OCI-LY7 (cell line): ENCODE results near the gene MAP3K21. TPM values are rescaled to one million over a fixed set of nuclear protein-coding genes. Genes with fewer than 3 reads are reported as not detected.

Source experiments
- BruUV-seq: library from RNA; stranded (reverse); fragments of 400-500 nt; replicated peaks from 2 replicates; lab custom pipeline; 2021; lab: Mats Ljungman, UMichigan
- CTCF ChIA-PET: fragments of 300-600 bp; sonication (Branson Sonifier 250); formaldehyde crosslinking; loops from one replicate; lab custom pipeline; 2022; ENCODE audit warnings: antibody characterized with exemption; ENCODE audit not compliant: unreplicated experiment; lab: Charles Lee
- POLR2A ChIA-PET: fragments of 300-600 bp; sonication (Branson Sonifier 250); formaldehyde crosslinking; loops from one replicate; lab custom pipeline; 2022; ENCODE audit warnings: antibody characterized with exemption; lab: Charles Lee
- DNase-seq: peaks from one replicate; pipeline ENCODE4 v3.0.0-alpha.2; 2015; ENCODE audit warnings: low spot score
- H2AFZ ChIP-seq: fragments of 200-600 bp; sonication (generic), shearing (Covaris generic); 2 replicates; pipeline ENCODE4 v1.6.1; 2014; ENCODE audit warnings: mild to moderate bottlenecking, antibody characterized with exemption, low read length, moderate library complexity
- H3K27ac ChIP-seq: fragments of 200-600 bp; sonication (generic); 2 replicates; pipeline ENCODE4 v1.5.1; 2014; ENCODE audit warnings: mixed run types, low read depth, mild to moderate bottlenecking, moderate library complexity, low read length, inconsistent platforms; ENCODE audit not compliant: poor library complexity, severe bottlenecking
- H3K36me3 ChIP-seq: fragments of 200-600 bp; sonication (generic); 2 replicates; pipeline ENCODE4 v1.6.1; 2014; ENCODE audit warnings: mild to moderate bottlenecking, antibody characterized with exemption, low read length, moderate library complexity, mixed read lengths; ENCODE audit not compliant: insufficient read depth
- H3K4me1 ChIP-seq: fragments of 200-600 bp; sonication (generic); 2 replicates; pipeline ENCODE4 v1.5.1; 2014; ENCODE audit warnings: mild to moderate bottlenecking, low read length; ENCODE audit not compliant: insufficient read depth, poor library complexity, severe bottlenecking
- H3K4me2 ChIP-seq: fragments of 200-600 bp; sonication (generic); 2 replicates; pipeline ENCODE4 v1.6.1; 2014; ENCODE audit warnings: mild to moderate bottlenecking, low read length
- H3K4me3 ChIP-seq: fragments of 200-600 bp; sonication (generic); 2 replicates; pipeline ENCODE4 v1.5.1; 2014; ENCODE audit warnings: mild to moderate bottlenecking, low read depth, low read length; ENCODE audit not compliant: poor library complexity, severe bottlenecking
- H3K79me2 ChIP-seq: fragments of 200-600 bp; sonication (generic); 2 replicates; pipeline ENCODE4 v1.6.1; 2016; ENCODE audit warnings: low read depth, mild to moderate bottlenecking, low read length, moderate library complexity, mixed read lengths; ENCODE audit not compliant: insufficient read depth
- H3K9me2 ChIP-seq: fragments of 200-600 bp; sonication (generic); 2 replicates; pipeline ENCODE4 v1.6.1; 2016; ENCODE audit warnings: mild to moderate bottlenecking, low read length, mixed read lengths; ENCODE audit not compliant: insufficient read depth
- H3K9me3 ChIP-seq: fragments of 200-600 bp; sonication (generic); 2 replicates; pipeline ENCODE4 v1.6.1; 2014; ENCODE audit warnings: mild to moderate bottlenecking, mixed run types, low read length, mixed read lengths
- H4K20me1 ChIP-seq: fragments of 200-600 bp; sonication (generic); 2 replicates; pipeline ENCODE4 v1.6.1; 2014; ENCODE audit warnings: mild to moderate bottlenecking, antibody characterized with exemption, low read length, moderate library complexity, mixed read lengths; ENCODE audit not compliant: insufficient read depth
- EZH2phosphoT487 ChIP-seq: fragments of 200-600 bp; sonication (generic); IDR thresholded peaks from 2 replicates; pipeline ENCODE4 v1.6.1; 2018; ENCODE audit warnings: low read depth, borderline replicate concordance, mild to moderate bottlenecking, mixed run types, antibody characterized with exemption, low read length, moderate library complexity, mixed read lengths
- intact Hi-C: fragments of 100-400 bp; cut with micrococcal nuclease; formaldehyde crosslinking; loops from one replicate; pipeline ENCODE4 v1.10.0; 2022; ENCODE audit not compliant: unreplicated experiment
- total RNA-seq, 2 experiments: library from RNA; depleted of rRNA in 1 of 2; stranded (reverse); fragments of >200 nt in 1 of 2; shearing (Covaris generic) in 1 of 2; gene quantifications; 2 replicates each; pipeline ENCODE4 v1.2.3, GENCODE V29; 2014 to 2022
- TF ChIP-seq, protein P1 (sequence below): fragments of 200-600 bp; sonication (generic); conservative IDR thresholded peaks from 2 replicates; pipeline ENCODE4 v1.5.1; 2014; ENCODE audit warnings: mild to moderate bottlenecking, antibody characterized with exemption, low read length, moderate library complexity, mixed read lengths

Gene MAP3K21
- total RNA-seq, 2 experiments from 2014 or later: 1.3 to 1.8 TPM

DNA sequence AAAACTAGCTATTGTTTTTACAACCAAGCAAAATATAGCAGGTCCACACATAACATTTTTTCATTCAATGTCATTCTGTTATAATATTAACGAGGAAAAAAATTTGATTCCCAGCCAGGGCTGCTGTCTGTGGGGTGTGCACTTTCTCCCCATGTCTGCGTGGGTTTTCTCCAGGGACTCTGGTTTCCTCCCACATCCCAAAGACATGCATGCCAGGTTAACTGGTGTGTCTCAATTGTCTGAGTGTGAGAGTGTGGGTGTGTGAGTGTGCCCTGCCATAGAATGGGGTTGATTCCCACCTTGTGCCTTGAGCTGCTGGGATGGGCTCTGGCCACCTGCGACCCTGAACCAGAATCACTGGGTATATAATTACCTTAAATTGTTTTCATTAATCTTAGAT is 60.1 kb downstream of the MAP3K21 start:
- H2AFZ ChIP-seq: no peak overlapping the region
- TF ChIP-seq, protein P1, sequence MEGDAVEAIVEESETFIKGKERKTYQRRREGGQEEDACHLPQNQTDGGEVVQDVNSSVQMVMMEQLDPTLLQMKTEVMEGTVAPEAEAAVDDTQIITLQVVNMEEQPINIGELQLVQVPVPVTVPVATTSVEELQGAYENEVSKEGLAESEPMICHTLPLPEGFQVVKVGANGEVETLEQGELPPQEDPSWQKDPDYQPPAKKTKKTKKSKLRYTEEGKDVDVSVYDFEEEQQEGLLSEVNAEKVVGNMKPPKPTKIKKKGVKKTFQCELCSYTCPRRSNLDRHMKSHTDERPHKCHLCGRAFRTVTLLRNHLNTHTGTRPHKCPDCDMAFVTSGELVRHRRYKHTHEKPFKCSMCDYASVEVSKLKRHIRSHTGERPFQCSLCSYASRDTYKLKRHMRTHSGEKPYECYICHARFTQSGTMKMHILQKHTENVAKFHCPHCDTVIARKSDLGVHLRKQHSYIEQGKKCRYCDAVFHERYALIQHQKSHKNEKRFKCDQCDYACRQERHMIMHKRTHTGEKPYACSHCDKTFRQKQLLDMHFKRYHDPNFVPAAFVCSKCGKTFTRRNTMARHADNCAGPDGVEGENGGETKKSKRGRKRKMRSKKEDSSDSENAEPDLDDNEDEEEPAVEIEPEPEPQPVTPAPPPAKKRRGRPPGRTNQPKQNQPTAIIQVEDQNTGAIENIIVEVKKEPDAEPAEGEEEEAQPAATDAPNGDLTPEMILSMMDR: no peak
- no peaks in the 10 kb centered on the region for H3K36me3 ChIP-seq
- DNase-seq: no peak
- H3K4me1 ChIP-seq: no peaks in the 10 kb centered on the region
- no peaks in the 10 kb centered on the region for H4K20me1 ChIP-seq
- no peak overlapping the region for H3K4me3 ChIP-seq
- intact Hi-C loops: no loop called here
- CTCF ChIA-PET: no interaction called here
- H3K4me2 ChIP-seq: no peak overlapping the region
- H3K27ac ChIP-seq: no peak overlapping the region
- H3K79me2 ChIP-seq: no peaks in the 10 kb centered on the region
- no TSS peak for BruUV-seq
- H3K9me2 ChIP-seq: no peaks in the 10 kb centered on the region
- POLR2A ChIA-PET: no interaction called here
- no peaks in the 10 kb centered on the region for H3K9me3 ChIP-seq

DNA sequence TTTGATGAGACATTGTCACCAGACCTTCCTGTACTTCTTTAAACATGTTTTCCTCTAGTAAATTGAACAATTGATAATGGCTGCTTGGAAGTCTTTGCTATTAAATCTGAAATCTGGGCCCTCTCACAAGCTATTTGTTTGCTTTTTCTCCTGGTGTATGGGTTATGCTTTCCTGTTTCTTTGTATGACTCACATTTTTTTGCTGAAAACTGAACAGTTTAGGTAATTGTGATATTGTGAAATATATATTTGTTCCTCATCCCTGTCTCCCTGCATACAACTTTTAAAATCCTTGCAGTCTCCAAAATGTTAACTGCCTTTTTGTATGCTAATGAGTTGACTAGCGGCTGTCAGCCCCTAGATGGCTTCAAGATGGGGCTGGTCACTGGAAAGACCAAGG is 61.6 kb downstream of the MAP3K21 start:
- H3K4me3 ChIP-seq: no peak overlapping the region
- no peaks in the 10 kb centered on the region for H4K20me1 ChIP-seq
- H3K27ac ChIP-seq: no peak overlapping the region
- no peak for DNase-seq
- H3K9me3 ChIP-seq: no peaks in the 10 kb centered on the region
- no peaks in the 10 kb centered on the region for H3K36me3 ChIP-seq
- no peaks in the 10 kb centered on the region for H3K4me1 ChIP-seq
- H3K9me2 ChIP-seq: no peaks in the 10 kb centered on the region
- H3K79me2 ChIP-seq: no peaks in the 10 kb centered on the region
- ChIA-PET POLR2A (interaction anchor here (0.6 to 0.8 kb wide), 2 partner anchors 17 to 38 kb away, joined by 3 to 4 read pairs; no protein-coding TSS in a partner anchor), CTCF (no interaction called here)
- TF ChIP-seq, protein P1: no peak
- H3K4me2 ChIP-seq: no peak overlapping the region
- no TSS peak for BruUV-seq
- no peak overlapping the region for H2AFZ ChIP-seq
- intact Hi-C loops: no loop called here

DNA sequence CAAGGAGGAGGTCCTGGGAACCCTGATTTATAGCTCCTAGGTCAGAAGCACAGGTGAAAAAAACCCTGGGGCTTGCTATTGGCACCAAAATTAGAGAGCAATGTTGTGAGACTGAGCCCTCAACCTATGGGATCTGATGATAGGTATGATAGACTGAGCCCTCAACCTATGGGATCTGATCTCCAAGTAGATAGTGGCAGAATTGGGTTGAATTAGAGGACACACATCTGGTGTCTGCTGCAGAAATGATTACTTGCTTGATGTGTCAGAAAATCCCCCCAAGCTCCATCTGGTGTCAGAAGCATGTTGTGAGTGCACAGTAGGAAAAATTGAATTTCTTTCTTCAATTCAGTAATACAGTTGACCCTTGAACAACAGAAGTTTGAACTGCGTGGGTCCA is 62.4 kb downstream of the MAP3K21 start:
- no peak for TF ChIP-seq EZH2phosphoT487
- TF ChIP-seq, protein P1: no peak
- H2AFZ ChIP-seq: no peak overlapping the region
- no peak overlapping the region for H3K27ac ChIP-seq
- ChIA-PET CTCF (interaction anchor here (0.6 kb wide), 2 partner anchors 62 to 646 kb away, joined by 3 read pairs; no protein-coding TSS in a partner anchor), POLR2A (interaction anchor here (0.8 kb wide), 1 partner anchor 18 kb away, joined by 3 read pairs; no protein-coding TSS in a partner anchor)
- no peak overlapping the region for H3K4me2 ChIP-seq
- intact Hi-C loops: loop anchor here (5.0 kb wide), 1 partner anchor 88 kb away; no protein-coding TSS in a partner anchor
- H3K9me3 ChIP-seq: no peaks in the 10 kb centered on the region
- H3K4me1 ChIP-seq: no peaks in the 10 kb centered on the region
- H3K36me3 ChIP-seq: no peaks in the 10 kb centered on the region
- H3K79me2 ChIP-seq: no peaks in the 10 kb centered on the region
- H3K4me3 ChIP-seq: no peak overlapping the region
- no peaks in the 10 kb centered on the region for H4K20me1 ChIP-seq
- DNase-seq: no peak
- no peaks in the 10 kb centered on the region for H3K9me2 ChIP-seq
- no TSS peak for BruUV-seq
